Keratinocyte (primary cell): ENCODE measurements around the gene PEPD.

Experiments
- CTCF ChIP-seq, 3 experiments: IDR thresholded peaks in 1 of 3; conservative IDR thresholded peaks in 1 of 3; optimal IDR thresholded peaks in 1 of 3; 2 replicates in 2 of 3; 3 replicates in 1 of 3; pipeline versions ENCODE3 to v1.5.1; 2011; ENCODE audit warnings: low read length in 3 of 3, mild to moderate bottlenecking in 3 of 3, moderate library complexity in 2 of 3, control low read depth in 1 of 3, inconsistent platforms in 1 of 3; ENCODE audit not compliant: insufficient read depth in 2 of 3; ENCODE audit errors: extremely low read depth in 1 of 3
- EZH2 ChIP-seq: IDR thresholded peaks from one replicate; pipeline ENCODE4 v1.6.1; 2012; ENCODE audit warnings: inconsistent platforms, mild to moderate bottlenecking, low read length, moderate library complexity

DNA sequence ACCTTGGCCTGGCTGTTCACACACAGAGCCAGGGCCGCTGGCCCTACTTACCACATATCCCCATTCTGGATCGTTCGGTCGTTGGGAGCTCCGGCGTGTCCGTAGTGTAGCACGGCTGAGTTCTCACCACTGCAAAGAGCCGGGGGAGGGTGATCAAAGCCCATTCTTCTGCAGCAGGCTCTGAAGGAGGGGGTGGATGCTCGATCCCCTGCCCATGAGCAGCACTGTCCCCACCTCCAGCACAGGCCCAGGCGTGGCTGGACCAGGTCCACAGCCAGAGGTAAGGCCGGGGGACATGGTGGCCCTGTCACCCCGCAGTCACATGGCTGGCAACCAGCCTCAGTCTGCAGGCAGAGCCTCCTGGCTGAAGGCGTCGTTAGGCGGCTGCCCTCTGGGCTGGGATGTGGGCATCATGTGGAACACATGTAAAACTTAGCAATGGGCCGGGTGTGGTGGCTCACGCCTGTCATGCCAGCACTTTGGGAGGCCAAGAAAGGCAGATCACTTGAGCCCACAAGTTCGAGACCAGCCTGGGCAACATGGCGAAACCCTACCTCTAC lies 109.9 kb downstream of the PEPD start:
- TF ChIP-seq EZH2 = no peak
- TF ChIP-seq CTCF (optimal IDR thresholded peaks at IDR 0.05 in 1 of 3, IDR thresholded peaks at IDR 0.05 in 1 of 3, conservative IDR thresholded peaks at IDR 0.05 in 1 of 3; ENCODE audit: extremely low read depth in 1 of 3, insufficient read depth in 2 of 3, low read length in 3 of 3) = no peak
